ENCODE measurements around the gene SUFU.

Gene SUFU

DNA sequence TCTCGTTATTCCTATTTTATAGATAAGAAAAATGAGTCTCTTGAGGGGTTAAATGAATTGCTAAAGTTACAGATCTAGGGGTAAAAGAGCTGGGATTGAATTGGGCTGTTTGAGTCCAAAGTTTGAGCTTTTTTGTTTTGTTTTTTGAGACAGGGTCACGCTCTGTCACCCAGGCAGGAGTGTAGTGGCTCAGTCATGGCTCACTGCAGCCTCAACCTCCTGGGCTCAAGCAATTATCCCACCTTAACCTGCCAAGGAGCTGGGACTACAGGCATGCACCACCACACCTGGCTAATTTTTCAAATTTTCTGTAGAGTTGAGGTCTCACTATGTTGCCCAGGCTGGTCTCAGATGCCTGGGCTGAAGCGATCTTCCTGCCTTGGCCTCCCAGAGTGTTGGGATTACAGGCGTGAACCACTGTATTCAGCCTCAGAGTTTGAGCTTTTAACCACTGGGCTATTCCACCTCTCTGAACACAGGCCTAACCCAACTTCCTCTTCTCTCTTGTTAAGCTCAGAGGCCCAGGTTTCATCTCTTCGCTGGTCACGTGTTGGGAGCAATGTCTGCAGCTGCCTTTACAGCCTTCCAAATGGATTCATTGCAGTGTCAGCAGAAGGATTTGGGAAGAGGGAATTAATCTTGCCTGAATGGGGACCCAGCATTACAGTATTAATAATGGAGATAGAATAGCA lies 8.0 kb downstream of the SUFU start:
- TF ChIP-seq, protein P1, sequence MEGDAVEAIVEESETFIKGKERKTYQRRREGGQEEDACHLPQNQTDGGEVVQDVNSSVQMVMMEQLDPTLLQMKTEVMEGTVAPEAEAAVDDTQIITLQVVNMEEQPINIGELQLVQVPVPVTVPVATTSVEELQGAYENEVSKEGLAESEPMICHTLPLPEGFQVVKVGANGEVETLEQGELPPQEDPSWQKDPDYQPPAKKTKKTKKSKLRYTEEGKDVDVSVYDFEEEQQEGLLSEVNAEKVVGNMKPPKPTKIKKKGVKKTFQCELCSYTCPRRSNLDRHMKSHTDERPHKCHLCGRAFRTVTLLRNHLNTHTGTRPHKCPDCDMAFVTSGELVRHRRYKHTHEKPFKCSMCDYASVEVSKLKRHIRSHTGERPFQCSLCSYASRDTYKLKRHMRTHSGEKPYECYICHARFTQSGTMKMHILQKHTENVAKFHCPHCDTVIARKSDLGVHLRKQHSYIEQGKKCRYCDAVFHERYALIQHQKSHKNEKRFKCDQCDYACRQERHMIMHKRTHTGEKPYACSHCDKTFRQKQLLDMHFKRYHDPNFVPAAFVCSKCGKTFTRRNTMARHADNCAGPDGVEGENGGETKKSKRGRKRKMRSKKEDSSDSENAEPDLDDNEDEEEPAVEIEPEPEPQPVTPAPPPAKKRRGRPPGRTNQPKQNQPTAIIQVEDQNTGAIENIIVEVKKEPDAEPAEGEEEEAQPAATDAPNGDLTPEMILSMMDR (IDR thresholded peaks at IDR 0.05; ENCODE audit: low read depth, low read length), result no peak
- no peak overlapping the region for H3K4me3 ChIP-seq (replicated peaks in 1 of 2; ENCODE audit: low read depth in 2 of 2, low read length in 2 of 2)
- no peak for DNase-seq (ENCODE audit: low read depth in 2 of 2)

DNA sequence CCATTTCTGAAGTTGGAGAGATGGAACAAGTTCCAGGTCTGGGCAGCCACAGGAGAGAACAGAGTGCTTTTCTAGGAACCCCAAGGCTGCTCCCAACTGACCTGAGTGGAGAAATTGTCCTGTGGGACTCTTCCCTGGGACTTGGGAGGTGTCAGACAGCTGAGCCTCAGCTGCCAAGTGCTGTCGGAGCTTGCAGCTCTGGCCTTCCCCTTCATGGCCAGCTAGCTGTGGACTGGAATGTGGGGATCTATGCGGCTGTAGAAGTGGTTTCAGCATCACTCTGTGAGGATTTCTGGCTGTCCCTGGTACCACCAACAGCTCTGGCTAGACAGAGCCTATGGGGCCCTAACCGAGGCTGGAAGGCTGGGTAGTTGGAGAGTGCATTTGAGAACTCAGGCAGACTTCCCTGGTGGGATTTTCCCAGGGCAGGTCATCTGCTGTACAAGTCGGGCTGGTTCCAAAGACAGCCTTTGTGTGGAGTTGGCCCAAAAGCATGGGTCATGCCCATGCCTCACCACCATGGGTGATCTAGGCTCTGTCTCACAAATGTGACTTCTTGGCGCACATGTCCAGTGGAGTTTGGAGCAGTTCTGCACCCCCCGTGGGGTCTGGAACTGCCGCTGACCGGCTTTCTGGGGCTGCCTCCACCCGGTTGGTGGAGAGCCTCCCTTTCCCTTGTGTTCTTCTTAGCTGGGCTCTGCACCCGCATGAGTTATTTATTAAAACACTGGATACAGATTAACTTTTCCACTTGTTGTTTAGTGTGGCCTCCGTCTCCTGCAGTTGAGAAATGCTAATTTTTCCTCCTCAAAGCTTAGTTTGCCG lies 10.9 kb downstream of the SUFU start:
- TF ChIP-seq, protein P1 (IDR thresholded peaks at IDR 0.05; ENCODE audit: low read depth, low read length), result no peak

DNA sequence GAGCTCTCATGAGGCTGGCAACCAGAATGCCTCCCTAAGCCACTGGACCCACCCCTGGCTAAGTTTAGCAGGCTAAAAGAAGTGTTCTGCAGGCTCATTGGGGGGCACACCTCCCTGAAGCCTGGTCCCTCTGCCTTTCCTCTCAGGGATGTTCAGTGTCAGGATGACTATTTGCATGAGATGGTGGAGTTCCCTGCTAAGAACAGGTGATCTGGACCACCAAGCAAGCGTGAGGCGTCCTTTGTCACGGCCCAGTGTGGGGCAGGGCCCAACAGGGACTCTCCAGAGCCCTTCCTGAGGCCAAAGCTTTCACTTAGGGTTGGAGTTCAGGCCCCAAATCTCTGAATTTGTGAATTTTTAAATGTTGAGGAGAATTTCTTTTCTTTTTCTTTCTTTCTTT lies 12.0 kb downstream of the SUFU start:
- no peak overlapping the region for H3K4me3 ChIP-seq (replicated peaks in 1 of 2; ENCODE audit: low read depth in 2 of 2, low read length in 2 of 2)
- TF ChIP-seq, protein P1 (IDR thresholded peaks at IDR 0.05; ENCODE audit: low read depth, low read length), result no peak
- no peak for DNase-seq (ENCODE audit: low read depth in 2 of 2)

More for the DNA sequence above, 10.9 kb downstream of the SUFU start:
- DNase-seq (ENCODE audit: low read depth in 2 of 2), result no peak
- H3K4me3 ChIP-seq (replicated peaks in 1 of 2; ENCODE audit: low read depth in 2 of 2, low read length in 2 of 2), result no peak overlapping the region

DNA sequence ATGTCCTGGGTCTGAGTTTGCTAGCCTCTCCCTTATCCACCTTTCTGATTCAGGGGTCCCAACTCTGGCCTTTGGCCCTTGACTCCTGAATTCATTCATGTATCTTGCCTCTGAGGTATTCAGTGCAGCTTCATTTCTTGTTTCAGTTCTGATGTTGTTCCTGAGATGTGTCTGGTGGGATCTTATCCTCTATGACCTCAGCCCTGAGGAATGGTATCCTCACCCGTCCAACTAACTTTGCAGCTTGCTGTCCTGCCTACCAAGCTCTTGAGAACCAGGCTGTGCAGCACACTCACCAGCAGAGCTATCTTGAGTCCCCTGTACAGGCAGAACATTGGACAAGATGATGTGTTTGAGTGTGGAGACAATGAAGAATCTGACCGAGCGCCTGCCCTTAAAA lies 13.8 kb downstream of the SUFU start:
- TF ChIP-seq, protein P1 (IDR thresholded peaks at IDR 0.05; ENCODE audit: low read depth, low read length), result no peak
- DNase-seq (ENCODE audit: low read depth in 2 of 2), result peak; percentile 41 to 44
- H3K4me3 ChIP-seq (replicated peaks in 1 of 2; ENCODE audit: low read depth in 2 of 2, low read length in 2 of 2), result no peak overlapping the region

DNA sequence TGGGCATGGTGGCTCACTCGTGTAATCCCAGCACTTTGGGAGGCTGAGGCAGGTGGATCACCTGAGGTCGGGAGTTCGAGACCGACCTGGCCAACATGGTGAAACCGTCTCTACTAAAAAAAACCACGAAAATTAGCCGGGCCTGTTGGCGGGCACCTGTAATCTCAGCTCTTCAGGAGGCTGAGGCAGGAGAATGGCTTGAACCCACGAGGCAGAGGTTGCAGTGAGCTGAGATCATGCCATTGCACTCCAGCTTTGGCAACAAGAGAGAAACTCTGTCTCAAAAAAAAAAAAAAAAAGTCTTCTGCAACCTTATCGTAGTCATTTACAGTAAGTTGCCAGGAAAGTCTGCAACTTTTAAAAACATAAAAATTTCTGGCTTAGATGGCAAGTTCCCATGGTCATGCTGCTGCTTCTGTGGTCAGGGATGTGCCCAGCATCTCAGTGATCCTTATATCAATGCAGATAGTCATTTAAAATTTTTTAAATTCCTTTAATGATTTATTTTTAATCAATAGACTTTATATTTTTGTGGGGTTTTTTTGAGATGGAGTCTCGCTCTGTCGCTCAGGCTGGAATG lies 15.6 kb downstream of the SUFU start:
- peak in 1 of 2 donors; percentile 43 for DNase-seq (ENCODE audit: low read depth in 2 of 2)
- H3K4me3 ChIP-seq (replicated peaks in 1 of 2; ENCODE audit: low read depth in 2 of 2, low read length in 2 of 2), result no peak overlapping the region
- TF ChIP-seq, protein P1 (IDR thresholded peaks at IDR 0.05; ENCODE audit: low read depth, low read length), result no peak

DNA sequence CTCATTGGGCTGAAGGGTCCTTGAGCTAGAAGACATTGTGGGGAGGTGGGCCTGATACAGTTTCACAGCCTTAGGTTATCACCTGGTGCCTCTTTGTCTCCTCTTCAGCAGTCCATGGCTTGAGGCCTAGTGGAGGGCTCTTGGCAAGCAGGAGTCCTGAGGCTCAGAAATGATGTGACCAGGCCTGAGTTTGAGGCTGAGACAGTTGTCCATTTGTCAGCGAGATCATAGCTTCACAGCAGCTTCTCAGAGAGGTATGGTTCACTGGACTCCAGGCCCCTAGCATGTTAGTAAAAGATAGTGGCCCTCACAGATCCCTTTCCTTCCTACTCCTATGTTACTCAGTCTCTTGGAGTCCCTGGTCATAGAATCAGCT lies 19.1 kb downstream of the SUFU start:
- TF ChIP-seq, protein P1 (IDR thresholded peaks at IDR 0.05; ENCODE audit: low read depth, low read length), result no peak

More for the DNA sequence above, 19.1 kb downstream of the SUFU start:
- no peak for DNase-seq (ENCODE audit: low read depth in 2 of 2)
- no peak overlapping the region for H3K4me3 ChIP-seq (replicated peaks in 1 of 2; ENCODE audit: low read depth in 2 of 2, low read length in 2 of 2)
